Thyroid gland (tissue), 4 donors: ENCODE results near the gene SUCNR1. TPM values are rescaled to one million over a fixed set of nuclear protein-coding genes. Genes with fewer than 3 reads are reported as not detected.
"Not testable (repeated sequence)": the region's sequence is repeated elsewhere in the genome, so short reads cannot be mapped to it uniquely, and the experiment has no call there.

ENCODE experiments used
- DNase-seq, 2 donors: peaks; one replicate each; pipeline ENCODE4 v3.0.0-alpha.2; 2019
- H3K27ac ChIP-seq, 3 donors: fragments of 200-600 bp; sonication (generic); 1 replicate in 2 of 3; 2 replicates in 1 of 3; pipeline ENCODE4 v1.5.1; 2016 to 2019; ENCODE audit warnings: mild to moderate bottlenecking in 1 of 3, moderate library complexity in 1 of 3
- H3K27me3 ChIP-seq: fragments of 200-600 bp; sonication (generic); one replicate; pipeline ENCODE4 v1.5.1; 2019
- H3K36me3 ChIP-seq, 2 donors: fragments of 200-600 bp; sonication (generic); one replicate each; pipeline ENCODE4 v1.5.1; 2016 to 2019
- H3K4me1 ChIP-seq, 2 donors: fragments of 200-600 bp; sonication (generic); one replicate each; pipeline ENCODE4 v1.5.1; 2017 to 2019
- H3K4me3 ChIP-seq, 3 donors: fragments of 200-600 bp; sonication (generic); replicated peaks in 1 of 3; 1 replicate in 2 of 3; 2 replicates in 1 of 3; pipeline ENCODE4 v1.5.1; 2016; ENCODE audit warnings: mild to moderate bottlenecking in 1 of 3
- H3K9me3 ChIP-seq: fragments of 200-600 bp; sonication (generic); one replicate; pipeline ENCODE4 v1.5.1; 2017
- POLR2A ChIP-seq, 2 donors: fragments of 450-650 bp; IDR thresholded peaks; one replicate each; pipeline ENCODE4 v1.6.1; 2017; ENCODE audit warnings: antibody characterized with exemption in 2 of 2, mild to moderate bottlenecking in 2 of 2, moderate library complexity in 1 of 2
- WGBS, 2 donors: methylation state at CpG; one replicate each; pipeline ENCODE4 v1.1.5; 2017; 5-methylcytosine and 5-hydroxymethylcytosine counted together
- intact Hi-C: fragments of 100-400 bp; cut with DNase I; formaldehyde crosslinking; loops from one replicate; pipeline ENCODE4 v1.15.1; 2023
- total RNA-seq, 4 donors: library from RNA; depleted of rRNA; stranded (reverse); fragments of >200 nt; gene quantifications; one replicate each; pipeline ENCODE4 v1.2.3, GENCODE V29; 2016
- TF ChIP-seq, protein P1 (sequence below), 6 experiments: fragments of 200-600 bp in 3 of 6; fragments of 450-650 bp in 3 of 6; sonication (generic) in 3 of 6; IDR thresholded peaks; one replicate each; pipeline ENCODE4 v1.5.1; 2016 to 2019; ENCODE audit warnings: antibody characterized with exemption in 6 of 6, mild to moderate bottlenecking in 2 of 6, inconsistent platforms in 1 of 6, moderate library complexity in 1 of 6

The SUCNR1 gene
- total RNA-seq, 4 donors from 2014 or later = 9.0 to 12.4 (median 10.4) TPM

DNA sequence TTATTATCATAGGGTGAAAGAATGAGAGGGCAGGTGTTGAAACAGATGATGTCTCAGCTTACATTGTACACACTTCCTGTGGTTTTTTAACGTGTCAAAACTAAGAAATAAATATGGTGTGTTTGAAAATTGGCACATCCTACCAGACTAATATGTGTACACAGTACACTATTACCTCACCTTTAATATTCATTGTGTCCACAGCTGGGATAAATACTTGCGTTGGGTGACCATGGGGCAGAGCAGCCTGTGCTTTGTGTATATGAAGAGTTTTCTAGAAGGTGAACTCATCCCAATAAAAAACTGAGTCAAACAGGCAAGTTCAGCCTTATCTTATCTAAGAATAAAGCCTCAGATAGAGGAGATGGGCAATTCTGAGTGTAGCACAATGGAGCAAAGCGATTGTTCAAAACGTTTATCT, 17.3 kb downstream of the SUCNR1 start:
- 71% methylated on average over 4 of the region's 4 CpGs for WGBS, 2 donors
- H3K9me3 ChIP-seq = no peaks in the 10 kb centered on the region
- H3K4me3 ChIP-seq = no peak overlapping the region
- DNase-seq = no peak
- intact Hi-C loops = no loop called here
- TF ChIP-seq, protein P1, sequence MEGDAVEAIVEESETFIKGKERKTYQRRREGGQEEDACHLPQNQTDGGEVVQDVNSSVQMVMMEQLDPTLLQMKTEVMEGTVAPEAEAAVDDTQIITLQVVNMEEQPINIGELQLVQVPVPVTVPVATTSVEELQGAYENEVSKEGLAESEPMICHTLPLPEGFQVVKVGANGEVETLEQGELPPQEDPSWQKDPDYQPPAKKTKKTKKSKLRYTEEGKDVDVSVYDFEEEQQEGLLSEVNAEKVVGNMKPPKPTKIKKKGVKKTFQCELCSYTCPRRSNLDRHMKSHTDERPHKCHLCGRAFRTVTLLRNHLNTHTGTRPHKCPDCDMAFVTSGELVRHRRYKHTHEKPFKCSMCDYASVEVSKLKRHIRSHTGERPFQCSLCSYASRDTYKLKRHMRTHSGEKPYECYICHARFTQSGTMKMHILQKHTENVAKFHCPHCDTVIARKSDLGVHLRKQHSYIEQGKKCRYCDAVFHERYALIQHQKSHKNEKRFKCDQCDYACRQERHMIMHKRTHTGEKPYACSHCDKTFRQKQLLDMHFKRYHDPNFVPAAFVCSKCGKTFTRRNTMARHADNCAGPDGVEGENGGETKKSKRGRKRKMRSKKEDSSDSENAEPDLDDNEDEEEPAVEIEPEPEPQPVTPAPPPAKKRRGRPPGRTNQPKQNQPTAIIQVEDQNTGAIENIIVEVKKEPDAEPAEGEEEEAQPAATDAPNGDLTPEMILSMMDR (IDR thresholded peaks at IDR 0.05) = no peak
- TF ChIP-seq POLR2A (IDR thresholded peaks at IDR 0.05) = no peak
- no peak overlapping the region for H3K27ac ChIP-seq
- H3K27me3 ChIP-seq = no peaks in the 10 kb centered on the region
- H3K36me3 ChIP-seq = no peaks in the 10 kb centered on the region
- H3K4me1 ChIP-seq = no peaks in the 10 kb centered on the region

DNA sequence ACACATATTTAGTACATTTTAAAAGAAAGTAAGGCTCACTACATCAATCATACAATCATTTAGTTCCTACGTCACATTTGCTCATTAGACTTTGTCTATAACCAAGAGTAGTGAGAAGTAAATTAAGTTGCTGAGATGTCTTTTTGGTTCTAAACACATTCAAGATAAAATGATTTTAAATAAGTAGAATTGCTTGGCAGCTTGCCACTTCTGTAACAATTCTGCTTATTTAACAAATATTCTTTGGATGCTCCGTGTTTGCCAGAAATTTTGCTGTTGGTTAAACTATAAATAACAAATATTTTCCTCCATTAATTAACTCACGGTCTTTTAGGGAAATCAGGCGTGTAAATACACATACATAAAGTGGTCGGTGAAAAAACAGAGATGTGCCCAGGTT, 18.3 kb downstream of the SUCNR1 start:
- DNase-seq = no peak
- H3K4me3 ChIP-seq = no peak overlapping the region
- H3K27ac ChIP-seq = no peak overlapping the region
- no peaks in the 10 kb centered on the region for H3K27me3 ChIP-seq
- TF ChIP-seq, protein P1 (IDR thresholded peaks at IDR 0.05) = no peak
- no peak for TF ChIP-seq POLR2A (IDR thresholded peaks at IDR 0.05)
- no peaks in the 10 kb centered on the region for H3K36me3 ChIP-seq
- intact Hi-C loops = no loop called here
- WGBS, 2 donors = 68 to 72% methylated on average over 5 of the region's 5 CpGs
- no peaks in the 10 kb centered on the region for H3K4me1 ChIP-seq
- no peaks in the 10 kb centered on the region for H3K9me3 ChIP-seq

DNA sequence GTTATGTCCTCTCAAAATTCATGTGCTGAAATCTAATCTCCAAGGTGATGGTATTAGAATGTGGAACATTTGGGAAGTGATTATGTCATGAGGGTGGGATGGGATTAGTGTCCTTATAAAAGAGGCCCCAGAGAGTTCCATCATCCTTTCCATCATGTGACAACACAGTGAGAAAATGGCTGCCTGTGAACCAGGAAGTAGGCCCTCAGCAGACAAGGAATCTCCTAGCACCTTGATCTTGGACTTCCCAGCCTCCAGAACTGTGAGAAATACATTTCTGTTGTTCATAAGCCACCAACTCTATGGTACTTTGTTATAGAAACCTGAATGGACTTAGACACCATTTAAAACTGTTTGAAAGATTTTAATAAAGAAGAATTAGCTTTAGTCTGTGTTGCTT, 20.8 kb downstream of the SUCNR1 start:
- H3K9me3 ChIP-seq = no peaks in the 10 kb centered on the region
- H3K4me3 ChIP-seq = no peak overlapping the region
- H3K27me3 ChIP-seq = no peaks in the 10 kb centered on the region
- DNase-seq = no peak
- no peak overlapping the region for H3K27ac ChIP-seq
- intact Hi-C loops = no loop called here
- H3K4me1 ChIP-seq = no peaks in the 10 kb centered on the region
- H3K36me3 ChIP-seq = no peaks in the 10 kb centered on the region
- TF ChIP-seq, protein P1 (IDR thresholded peaks at IDR 0.05) = no peak
- TF ChIP-seq POLR2A (IDR thresholded peaks at IDR 0.05) = no peak

DNA sequence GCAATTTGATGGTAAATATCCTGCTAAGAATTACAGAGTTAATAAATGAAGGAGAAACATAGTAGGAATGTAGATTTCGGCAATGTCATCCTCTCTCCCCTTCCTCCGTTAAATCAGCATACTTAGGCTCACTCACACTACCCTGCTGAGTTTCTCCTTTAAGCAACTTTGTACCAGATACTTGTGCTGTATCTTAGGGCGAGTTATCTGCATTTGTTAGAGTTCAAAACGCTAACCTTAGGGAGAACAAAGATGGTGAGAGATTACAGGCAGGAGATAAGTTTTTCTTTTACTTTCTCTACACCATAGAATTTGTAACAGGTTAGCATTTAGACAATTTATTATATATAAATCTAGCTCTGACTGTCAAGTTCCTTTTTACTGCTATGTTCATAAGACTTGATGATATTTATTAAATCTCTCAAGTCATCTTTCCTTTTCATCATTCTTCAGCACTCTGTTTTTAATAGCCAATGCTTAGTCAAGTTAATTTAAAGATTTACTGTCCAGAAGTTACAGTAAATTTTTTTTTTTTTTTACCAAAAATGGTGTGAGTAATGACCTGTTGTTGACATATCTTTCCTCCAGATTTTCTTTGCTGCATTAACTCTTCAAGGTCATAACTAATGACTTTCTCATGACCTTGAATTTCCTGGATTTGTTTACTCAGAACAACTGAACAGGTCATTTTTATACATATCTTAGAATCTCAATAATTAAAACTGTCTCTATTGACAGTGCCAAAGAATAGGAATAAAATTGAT, 22.2 kb downstream of the SUCNR1 start:
- Histone ChIP-seq H3K27ac (no peak overlapping the region), H3K4me3 (no peak overlapping the region), H3K9me3 (no peaks in the 10 kb centered on the region), H3K4me1 (no peaks in the 10 kb centered on the region), H3K27me3 (no peaks in the 10 kb centered on the region), H3K36me3 (no peaks in the 10 kb centered on the region)
- no peak for TF ChIP-seq POLR2A (IDR thresholded peaks at IDR 0.05)
- TF ChIP-seq, protein P1 (IDR thresholded peaks at IDR 0.05) = no peak
- intact Hi-C loops = no loop called here
- DNase-seq = no peak
- WGBS, 2 donors = 39 to 51% methylated on average over 4 of the region's 4 CpGs

DNA sequence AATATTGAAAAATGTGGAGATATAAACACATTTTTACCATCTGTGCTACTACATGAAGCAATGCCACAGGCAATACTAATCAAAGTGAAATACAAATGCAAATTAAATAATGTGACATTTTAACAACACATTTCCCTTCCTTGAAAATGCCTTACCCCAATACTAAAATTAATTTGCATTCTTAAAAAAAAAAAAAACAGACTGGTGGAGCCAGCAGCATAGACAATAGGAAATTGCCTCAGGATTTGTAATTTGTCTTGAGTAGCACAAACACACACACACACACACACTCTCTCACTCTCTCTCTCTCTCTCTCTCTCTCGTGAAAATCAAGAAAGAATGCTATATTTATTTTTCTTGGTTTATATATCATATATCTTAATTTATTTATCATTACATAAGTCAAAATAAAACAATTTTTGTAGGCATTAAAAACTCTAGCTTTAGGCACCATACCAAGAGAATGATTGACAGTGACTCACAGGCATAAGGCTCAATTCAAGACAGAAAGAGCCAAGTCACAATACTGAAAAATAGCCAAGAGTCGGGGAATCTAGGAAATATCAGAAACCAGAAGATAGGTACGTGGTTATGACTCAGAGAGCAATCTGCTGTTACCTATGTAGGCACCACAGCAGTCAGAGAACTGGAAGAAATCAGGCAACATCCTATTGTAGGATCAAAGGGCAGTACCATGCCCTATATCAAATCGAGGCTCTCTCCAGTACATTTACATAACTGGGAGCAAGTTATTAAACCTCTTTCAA, 23.0 kb downstream of the SUCNR1 start:
- Histone ChIP-seq H3K27ac (no peak overlapping the region), H3K4me3 (no peak overlapping the region), H3K9me3 (no peaks in the 10 kb centered on the region), H3K36me3 (no peaks in the 10 kb centered on the region), H3K27me3 (no peaks in the 10 kb centered on the region), H3K4me1 (no peaks in the 10 kb centered on the region)
- DNase-seq = no peak
- intact Hi-C loops = no loop called here
- 73 to 81% methylated on average over 4 of the region's 4 CpGs for WGBS, 2 donors
- TF ChIP-seq, protein P1 (IDR thresholded peaks at IDR 0.05) = no peak
- no peak for TF ChIP-seq POLR2A (IDR thresholded peaks at IDR 0.05)

DNA sequence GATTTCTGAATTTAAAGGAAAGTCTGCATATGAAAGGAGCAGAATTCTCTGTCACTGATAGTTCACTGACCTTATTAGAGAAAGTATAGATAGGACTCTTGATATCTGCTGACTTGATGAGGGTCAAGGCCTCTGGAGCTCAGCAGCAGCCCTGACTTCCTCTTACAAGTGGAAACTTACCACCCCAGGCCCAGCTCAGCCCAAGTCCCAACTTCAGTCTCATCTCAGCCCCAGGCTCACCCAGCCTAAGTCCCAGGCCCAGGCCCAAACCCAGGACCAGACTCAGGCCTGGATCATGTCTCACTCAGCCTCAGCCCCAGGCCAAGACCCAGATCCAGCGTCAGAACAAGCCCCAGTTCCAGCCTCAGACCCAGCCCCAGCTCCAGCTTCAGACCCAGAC, 24.7 kb downstream of the SUCNR1 start:
- DNase-seq, H3K4me3 ChIP-seq, H3K9me3 ChIP-seq, H3K27ac ChIP-seq, H3K27me3 ChIP-seq, H3K36me3 ChIP-seq, H3K4me1 ChIP-seq, intact Hi-C loops: not testable (repeated sequence)
- no CpG with 5 or more reads among the region's 1 CpG for WGBS, 2 donors

DNA sequence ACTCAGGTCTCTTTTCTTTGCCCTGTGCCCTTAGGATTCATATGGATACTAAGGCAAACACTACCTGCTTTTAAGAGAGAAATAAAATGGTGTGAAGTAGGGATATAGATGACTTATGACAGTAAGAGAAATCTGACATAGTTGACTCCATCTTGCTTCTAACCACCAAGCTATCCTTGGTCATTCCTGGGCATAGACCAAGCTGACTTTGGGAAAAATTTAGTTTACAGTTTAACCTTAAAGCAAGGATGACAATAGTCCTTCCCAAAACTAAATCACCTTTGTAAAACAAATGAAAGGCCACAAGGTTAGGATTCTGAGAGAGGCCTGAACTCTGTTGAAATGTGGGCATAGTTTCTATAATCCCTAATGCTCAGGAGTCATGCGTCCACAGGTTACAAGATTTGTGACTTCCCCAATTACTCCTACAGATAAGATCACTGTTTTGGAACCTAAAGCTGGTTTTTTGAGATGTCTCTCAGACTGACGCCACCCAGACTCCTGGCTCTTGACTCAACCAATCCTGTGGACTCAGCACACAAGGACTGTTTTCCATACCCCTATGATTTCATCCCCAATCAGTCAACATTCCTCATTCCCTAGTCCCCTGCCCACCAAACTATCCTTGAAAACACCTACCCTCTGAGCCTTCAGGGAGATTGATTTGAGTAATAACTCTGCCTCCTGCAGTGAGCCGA, 25.3 kb downstream of the SUCNR1 start:
- H3K9me3 ChIP-seq, H3K4me3 ChIP-seq, H3K36me3 ChIP-seq, H3K4me1 ChIP-seq, H3K27me3 ChIP-seq, H3K27ac ChIP-seq, DNase-seq, intact Hi-C loops: not testable (repeated sequence)
- WGBS, 2 donors = 80 to 89% methylated on average over 3 of the region's 3 CpGs
